ENCODE results near the gene GYPC. TPM values are rescaled to one million over a fixed set of nuclear protein-coding genes. Genes with fewer than 3 reads are reported as not detected.

The GYPC gene, protein sequence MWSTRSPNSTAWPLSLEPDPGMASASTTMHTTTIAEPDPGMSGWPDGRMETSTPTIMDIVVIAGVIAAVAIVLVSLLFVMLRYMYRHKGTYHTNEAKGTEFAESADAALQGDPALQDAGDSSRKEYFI
- total RNA-seq = 161 TPM in 2 replicates

DNA sequence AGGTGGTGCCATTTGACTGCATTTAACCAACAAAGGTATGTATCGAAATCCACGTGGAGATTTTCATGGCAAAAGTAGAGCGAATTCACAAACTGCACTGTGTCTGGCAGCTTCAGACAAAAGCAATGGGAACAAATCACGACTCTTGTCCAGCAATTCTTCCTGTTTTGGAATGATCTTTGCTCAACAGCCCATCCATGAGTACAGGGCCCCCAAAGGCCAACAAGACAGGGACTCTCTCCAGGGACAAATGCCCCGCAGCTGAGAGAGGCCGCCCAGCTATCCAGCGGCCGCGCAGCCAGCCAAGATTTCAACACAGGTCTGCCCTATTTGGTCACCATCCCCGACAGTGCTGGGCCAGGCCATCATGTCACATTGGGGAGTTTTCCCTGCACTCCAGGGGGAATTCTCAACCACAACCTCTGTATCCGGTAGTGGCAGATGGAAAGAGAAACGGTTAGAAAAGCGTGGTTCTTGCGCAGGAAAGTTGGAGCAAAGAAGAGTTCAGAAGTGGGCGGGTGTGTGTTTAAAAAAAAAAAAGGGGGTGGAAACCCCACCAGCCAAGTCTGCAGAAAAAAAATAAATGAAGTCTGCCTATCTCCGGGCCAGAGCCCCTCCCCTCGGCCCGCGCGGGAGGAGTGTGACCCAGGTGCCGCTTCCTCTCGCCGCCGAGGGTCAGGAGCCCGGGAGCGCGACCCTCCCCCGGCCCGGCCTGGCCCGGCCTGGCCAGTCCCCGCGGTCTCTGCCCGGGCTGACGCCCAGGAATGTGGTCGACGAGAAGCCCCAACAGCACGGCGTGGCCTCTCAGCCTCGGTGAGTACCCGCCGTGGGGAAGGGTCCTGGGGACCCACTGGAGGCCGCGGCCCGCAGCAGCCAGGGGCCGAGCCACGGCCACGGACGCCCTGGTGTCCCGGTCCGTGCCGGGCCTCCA is at the start of gene GYPC:
GYPC (plus strand) TSS at position 659 of the 931 bp plus-strand sequence; CDS start at position 765, 106 bp downstream.
- peak; percentile 86 for DNase-seq (ENCODE audit: low read depth)
- H3K4me3 ChIP-seq (ENCODE audit: low read depth, low read length) = peak within 1 kb of the TSS; percentile 73
- TF ChIP-seq, protein P1, sequence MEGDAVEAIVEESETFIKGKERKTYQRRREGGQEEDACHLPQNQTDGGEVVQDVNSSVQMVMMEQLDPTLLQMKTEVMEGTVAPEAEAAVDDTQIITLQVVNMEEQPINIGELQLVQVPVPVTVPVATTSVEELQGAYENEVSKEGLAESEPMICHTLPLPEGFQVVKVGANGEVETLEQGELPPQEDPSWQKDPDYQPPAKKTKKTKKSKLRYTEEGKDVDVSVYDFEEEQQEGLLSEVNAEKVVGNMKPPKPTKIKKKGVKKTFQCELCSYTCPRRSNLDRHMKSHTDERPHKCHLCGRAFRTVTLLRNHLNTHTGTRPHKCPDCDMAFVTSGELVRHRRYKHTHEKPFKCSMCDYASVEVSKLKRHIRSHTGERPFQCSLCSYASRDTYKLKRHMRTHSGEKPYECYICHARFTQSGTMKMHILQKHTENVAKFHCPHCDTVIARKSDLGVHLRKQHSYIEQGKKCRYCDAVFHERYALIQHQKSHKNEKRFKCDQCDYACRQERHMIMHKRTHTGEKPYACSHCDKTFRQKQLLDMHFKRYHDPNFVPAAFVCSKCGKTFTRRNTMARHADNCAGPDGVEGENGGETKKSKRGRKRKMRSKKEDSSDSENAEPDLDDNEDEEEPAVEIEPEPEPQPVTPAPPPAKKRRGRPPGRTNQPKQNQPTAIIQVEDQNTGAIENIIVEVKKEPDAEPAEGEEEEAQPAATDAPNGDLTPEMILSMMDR (IDR thresholded peaks at IDR 0.05; ENCODE audit: insufficient read depth, low read depth, low read length) = no peak

DNA sequence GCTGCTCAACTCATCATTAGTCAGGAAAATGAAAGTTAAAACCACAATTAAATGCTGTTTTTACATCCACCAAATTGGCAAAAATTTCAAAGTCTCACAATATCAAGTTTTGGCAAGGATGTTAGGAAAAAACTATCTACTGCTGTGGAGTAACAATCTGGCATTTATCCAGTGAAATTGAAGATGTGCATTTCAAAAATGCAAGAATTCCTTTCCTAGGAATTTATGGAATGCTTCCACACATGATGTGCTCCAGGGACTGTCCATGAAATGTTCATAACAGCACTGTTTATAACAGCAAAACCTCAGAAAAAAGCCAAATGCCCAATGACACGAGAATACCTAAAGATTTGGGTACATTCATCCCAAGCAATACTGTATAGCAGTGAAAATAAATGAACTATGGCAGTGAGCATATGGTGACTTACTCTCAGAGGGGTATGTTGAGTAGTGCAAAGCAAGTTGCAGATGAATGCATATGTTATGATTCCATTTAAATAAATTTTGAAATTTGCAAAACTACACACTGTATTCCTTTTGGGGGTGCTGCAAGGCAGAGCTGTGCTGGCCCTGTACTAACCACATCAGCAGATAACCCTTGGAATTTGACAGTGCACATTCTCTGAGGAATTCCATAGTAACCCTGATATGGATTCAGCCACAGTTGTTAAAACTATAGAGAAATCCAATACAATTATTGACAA is 41.3 kb upstream of the GYPC start:
- TF ChIP-seq, protein P1 (IDR thresholded peaks at IDR 0.05; ENCODE audit: insufficient read depth, low read depth, low read length) = no peak
- DNase-seq (ENCODE audit: low read depth) = peak; percentile 52
- no peak overlapping the region for H3K4me3 ChIP-seq (ENCODE audit: low read depth, low read length)

DNA sequence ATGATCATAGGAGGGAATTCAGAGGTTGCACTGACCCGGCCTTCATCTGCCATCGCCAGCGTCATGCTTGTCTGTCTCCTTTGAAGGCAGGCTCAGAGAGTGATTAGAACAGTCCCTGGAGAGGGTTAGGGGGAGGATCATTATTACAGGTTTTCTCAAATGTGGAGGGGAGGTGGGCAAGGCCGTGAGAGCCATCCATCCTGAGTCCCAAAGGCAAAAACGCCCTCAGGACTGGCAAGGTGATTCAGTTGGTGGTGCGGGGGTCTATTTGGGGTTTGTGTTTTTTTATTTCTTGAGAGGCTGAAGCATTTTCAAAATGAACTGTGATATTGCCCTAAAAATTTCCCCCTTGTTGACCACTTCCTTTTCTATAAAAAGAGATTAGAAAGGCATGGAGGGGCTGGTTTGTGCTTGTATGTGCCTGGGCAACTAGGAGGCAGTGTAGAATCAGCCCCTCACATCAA is 39.3 kb upstream of the GYPC start:
- TF ChIP-seq, protein P1 (IDR thresholded peaks at IDR 0.05; ENCODE audit: insufficient read depth, low read depth, low read length) = no peak
- no peak overlapping the region for H3K4me3 ChIP-seq (ENCODE audit: low read depth, low read length)
- no peak for DNase-seq (ENCODE audit: low read depth)

GRCh38 chr2:126620302-126620701 is 35.7 kb upstream of the GYPC start:
- H3K4me3 ChIP-seq (ENCODE audit: low read depth, low read length) = no peak overlapping the region
- DNase-seq (ENCODE audit: low read depth) = no peak
- TF ChIP-seq, protein P1 (IDR thresholded peaks at IDR 0.05; ENCODE audit: insufficient read depth, low read depth, low read length) = no peak

DNA sequence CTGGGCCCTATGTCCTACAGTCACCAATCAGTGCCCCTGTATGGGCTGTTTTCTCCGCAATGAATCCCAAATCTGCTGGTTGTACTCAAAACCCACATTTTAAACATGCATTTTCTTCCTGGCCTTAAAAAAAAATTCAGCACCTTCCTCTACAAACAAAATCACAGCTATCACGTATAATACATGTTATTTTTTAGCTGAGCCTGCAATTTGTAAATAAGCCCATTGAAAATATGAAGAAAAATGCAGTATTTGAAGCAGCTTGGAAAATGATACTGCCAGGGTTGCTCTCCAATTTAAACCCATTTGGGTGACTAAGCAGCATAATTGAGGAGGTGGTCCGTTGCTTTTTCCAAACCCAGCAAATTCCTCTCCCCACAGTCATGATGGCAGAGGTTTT is 33.0 kb upstream of the GYPC start:
- DNase-seq (ENCODE audit: low read depth) = no peak
- TF ChIP-seq, protein P1 (IDR thresholded peaks at IDR 0.05; ENCODE audit: insufficient read depth, low read depth, low read length) = no peak
- H3K4me3 ChIP-seq (ENCODE audit: low read depth, low read length) = no peak overlapping the region

GRCh38 chr2:126627643-126628042 is 28.3 kb upstream of the GYPC start:
- TF ChIP-seq, protein P1 (IDR thresholded peaks at IDR 0.05; ENCODE audit: insufficient read depth, low read depth, low read length) = no peak
- peak; percentile 56 for DNase-seq (ENCODE audit: low read depth)
- no peak overlapping the region for H3K4me3 ChIP-seq (ENCODE audit: low read depth, low read length)

Measured in fibroblast of villous mesenchyme (primary cell).